HG02885 (cell line): Measurements from ENCODE around the gene ZNF668.
A peak's percentile ranks its signal among the peaks of the same experiment; 100 is the strongest.

ENCODE experiments used
- ATAC-seq: cut with Tn5 transposase; IDR thresholded peaks from one replicate; pipeline ENCODE4 v1.9.1; 2021; ENCODE audit warnings: mild to moderate bottlenecking; ENCODE audit not compliant: unreplicated experiment, poor library complexity

Gene ZNF668

DNA sequence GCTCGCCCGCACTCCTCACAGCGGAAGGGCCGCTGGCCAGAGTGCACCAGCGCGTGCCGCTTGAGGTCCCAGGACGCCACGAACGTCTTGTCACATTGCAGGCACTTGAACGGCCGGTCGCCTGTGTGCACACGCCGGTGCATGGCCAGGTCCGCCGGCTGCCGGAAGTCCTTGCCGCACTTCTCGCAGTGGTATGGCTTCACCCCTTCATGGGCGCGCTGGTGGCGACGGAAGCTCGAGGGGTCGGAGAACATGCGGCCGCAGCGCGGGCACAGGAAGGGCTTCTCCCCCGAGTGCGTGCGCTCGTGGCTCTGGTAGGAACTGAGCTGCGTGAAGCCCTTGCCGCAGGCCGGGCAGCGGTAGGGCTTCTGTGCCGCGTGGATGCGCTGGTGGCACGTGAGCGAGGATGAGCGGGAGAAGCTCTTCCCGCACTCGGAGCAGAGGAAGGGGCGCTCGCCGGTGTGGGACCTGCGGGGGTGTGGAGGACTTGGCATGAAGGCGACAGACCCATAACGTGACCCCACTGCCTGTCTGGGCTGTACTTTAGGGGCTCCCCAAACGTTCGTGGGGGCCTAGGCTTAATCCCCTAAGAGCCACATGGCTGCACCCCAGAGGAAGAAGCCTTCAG lies 12.1 kb downstream of the ZNF668 start:
- no peak for ATAC-seq

DNA sequence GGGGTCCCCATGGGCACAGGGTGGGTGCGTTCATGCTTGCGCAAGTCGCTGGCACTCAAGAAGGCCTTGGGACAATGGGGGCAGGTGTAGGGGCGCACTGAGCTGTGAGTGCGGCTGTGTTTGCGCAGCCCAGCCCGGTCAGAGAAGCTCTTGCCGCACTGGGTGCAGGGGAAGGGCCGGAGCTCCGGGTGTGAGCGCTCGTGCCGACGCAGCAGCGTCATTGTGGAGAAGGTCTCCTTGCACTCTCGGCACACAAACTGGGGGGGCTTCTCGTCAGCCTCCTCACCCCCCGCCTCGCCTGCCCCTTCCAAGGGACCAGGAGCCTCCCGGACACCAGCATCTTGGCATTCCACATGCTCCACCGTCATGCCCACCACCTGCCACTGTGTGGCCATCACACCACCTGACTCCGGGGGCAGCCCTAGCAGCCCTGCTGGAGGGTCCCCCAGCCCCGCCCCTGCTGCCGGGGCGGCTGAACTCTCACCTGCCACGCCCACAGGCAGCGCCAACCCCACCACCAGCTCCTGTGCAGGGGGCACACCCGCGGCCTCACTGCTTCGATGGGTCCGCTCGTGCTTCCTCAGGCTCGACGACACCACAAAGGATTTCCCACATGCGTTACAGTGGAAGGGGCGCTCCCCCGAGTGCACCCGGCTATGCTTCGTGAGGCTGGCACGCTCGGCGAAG lies 12.8 kb downstream of the ZNF668 start:
- no peak for ATAC-seq

DNA sequence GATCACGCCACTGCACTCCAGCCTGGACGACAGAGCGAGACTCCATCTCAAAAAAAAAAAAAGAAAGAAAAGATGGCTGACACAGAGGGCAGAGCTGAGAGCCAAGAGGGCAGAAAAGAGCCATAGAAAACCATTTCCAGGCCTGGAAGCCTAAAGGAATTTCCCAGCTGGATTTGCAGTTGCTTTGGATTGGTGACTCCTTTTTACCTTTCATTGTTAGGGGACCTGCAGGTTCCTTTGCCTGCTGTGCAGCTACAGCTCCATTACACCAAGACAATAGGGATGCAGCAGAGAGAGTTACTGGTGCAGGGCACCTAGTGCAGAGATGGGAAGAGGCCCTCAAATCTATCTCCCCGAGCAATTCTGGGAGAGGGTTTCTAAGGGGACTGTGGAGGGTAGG lies 18.4 kb downstream of the ZNF668 start:
- ATAC-seq: no peak

DNA sequence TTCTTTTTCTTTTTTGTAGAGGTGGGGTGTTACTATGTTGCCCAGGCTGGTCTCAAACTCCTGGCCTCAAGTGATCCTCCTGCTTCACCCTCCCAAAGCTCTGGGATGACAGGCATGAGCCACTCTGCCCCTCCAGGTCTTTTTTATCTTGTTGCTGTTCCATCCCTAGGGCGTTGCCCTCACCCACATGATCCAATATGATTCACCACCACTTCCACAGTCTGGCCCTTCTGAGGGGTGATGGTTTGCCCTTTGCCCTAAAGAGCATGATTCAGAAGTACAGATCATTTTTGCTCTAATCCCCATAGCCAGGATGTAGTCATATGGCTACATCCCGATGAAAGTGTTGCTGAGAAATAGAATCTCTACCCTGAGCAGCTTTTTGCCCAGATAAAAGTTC lies 21.9 kb downstream of the ZNF668 start:
- ATAC-seq: no peak

DNA sequence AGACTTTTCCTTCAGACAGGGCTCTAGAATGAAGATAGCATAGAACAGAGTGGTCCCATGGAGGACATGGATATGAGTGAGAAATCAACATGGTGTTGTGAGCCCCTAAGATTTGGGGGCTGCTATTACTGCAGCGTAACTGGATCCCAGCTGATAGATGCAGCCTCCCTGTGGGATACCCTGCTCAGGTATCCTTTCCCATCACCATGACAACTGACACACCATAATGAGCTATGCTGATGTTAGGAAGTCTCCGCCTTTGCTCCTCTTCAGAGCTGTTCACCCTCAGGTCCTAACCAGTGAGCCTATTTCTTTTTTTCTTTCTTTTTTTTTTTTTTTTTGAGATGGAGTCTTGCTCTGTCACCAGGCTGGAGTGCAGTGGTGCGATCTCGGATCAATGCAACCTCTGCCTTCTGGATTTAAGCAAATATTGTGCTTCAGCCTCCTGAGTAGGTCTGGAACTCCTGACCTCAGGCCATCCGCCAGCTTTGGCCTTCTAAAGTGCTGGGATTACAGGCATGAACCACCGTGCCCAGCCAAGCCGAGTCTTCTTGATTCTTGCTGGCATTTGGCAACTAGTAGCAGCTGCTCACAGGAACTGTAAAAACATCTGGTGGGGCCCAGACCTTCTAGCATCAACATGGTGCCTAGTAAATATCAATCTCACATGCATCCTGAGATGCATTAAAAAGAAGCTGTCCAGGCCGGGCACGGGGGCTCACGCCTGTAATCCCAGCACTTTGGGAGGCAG lies 23.6 kb downstream of the ZNF668 start:
- no peak for ATAC-seq

DNA sequence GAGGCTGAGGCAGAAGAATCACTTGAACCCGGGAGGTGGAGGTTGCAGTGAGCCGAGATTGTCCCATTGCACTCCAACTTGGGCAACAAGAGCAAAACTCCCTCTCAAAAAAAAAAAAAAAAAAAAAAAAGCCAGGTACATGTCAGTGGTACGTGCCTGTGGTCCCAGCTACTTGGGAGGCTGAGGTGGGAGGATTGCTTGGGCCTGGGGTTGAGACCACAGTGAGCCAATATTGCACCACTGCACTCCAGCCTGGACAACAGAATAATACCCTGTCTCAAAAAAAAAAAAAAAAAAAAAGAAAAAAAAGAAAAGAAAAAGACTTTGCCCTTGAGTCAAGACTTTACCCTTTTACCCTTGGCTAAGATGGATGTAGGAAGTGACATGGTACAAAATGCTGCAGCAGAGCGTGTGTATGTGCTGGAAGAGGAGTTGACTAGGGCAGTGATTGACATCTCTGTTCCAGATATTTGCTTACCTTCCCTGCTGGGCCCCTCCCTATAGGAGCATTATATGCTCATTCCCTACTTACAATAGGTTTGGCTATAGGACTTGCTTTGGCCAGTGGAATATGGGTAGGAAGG lies 30.1 kb downstream of the ZNF668 start:
- no peak for ATAC-seq

DNA sequence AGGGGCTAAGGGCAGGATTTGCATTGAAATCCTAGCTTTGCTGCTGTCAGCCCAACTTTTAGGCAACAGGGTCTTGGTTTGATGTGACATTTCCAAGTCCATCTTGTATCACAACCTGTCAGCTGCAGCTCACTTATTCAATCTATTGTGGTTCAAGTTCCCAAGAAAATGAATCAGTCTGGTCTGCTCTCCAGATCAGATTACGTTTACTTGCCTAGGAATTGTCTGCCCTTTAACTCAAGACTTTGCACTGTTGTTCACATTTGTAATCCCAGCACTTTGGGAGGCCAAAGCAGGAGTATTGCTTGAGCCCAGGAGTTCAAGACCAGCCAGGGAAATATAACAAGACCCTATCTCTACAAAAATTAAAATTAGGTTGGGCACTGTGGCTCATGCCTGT lies 30.7 kb downstream of the ZNF668 start:
- ATAC-seq: no peak

DNA sequence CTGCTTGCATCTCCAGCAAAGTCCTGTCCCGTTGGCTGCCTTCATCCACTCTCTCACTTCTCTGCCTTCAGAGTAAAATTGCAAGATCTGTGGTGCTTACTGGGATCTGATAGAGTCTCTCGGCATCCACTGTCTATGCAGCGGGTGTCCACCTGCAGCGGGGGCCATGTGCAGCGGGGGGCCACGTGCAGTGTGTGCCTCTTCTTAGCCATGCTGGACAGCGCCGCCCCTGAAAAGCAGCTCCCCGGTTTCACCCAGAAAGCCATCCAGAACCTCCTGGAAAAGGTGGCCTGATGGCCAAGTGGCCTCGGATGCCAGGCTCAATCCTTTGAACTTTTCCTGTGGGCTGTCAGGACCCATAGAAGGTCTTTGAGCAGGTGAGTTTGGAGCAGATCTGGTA lies 31.2 kb downstream of the ZNF668 start:
- ATAC-seq: no peak

DNA sequence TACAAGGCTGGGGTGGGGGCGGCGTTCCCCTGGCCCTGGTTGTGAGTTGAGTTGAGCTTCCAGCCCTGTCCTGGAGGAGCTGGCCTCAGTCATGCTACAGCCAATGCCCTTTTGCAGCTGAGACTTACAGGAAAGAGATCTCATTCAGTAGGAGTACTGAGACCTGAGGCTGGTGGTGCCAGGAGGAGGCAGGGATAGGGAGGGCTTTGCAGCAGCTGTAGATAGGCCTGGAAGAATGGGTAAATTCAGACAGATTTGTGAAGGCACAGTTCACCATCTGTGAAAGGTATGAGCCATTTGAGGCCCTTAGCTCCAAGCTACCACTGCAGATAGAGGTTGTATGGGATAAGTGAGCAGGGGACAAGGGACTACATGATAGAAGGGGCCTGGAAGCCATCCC lies 35.0 kb downstream of the ZNF668 start:
- no peak for ATAC-seq

DNA sequence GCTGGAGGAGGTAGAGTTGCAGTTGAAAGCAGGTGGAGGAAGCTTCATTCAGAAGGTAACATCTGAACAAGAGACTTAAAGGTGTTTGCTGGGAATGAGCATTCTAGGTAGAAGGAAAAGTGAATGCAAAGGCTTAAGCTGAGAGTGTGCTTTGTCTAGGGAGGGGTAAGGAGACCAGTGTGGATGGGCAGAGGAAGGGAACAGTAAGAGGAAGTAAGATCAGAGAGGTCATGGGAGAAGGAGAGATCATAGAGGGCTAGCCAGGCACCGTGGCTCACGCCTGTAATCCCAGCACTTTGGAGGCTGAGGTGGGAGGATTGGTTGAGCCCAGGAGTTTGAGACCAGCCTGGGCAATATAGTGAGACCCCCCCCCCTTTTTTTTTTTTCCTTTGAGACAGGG lies 37.3 kb downstream of the ZNF668 start:
- no peak for ATAC-seq

DNA sequence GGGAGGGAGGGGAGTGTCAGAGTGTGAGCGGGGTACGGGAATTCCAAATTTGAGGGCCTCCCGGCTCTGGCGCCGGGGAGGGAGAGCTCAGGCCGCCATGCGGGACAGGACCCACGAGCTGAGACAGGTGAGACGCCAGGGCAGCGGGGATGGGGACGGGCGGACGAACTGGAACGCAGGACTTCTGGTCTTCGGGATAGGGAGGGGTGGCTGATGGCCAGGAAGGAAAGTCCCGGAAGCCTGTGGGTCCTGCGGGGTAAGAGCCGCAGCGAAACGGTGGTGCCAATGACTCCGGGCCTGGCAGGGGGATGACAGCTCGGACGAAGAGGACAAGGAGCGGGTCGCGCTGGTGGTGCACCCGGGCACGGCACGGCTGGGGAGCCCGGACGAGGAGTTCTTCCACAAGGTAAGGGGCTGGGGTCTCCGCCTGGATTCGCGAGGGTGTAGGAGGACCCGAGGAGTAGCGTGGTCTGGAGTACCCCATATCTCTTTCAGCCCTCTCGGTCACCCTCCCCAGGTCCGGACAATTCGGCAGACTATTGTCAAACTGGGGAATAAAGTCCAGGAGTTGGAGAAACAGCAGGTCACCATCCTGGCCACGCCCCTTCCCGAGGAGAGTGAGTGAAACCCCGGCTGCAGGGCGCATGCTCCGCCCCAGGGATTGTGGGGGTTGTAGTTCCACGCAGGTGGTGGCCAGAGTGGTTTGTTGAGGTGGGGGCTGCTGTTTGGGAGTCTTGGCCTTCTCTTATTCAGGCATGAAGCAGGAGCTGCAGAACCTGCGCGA lies 40.1 kb downstream of the ZNF668 start:
- ATAC-seq: peak; percentile 51

DNA sequence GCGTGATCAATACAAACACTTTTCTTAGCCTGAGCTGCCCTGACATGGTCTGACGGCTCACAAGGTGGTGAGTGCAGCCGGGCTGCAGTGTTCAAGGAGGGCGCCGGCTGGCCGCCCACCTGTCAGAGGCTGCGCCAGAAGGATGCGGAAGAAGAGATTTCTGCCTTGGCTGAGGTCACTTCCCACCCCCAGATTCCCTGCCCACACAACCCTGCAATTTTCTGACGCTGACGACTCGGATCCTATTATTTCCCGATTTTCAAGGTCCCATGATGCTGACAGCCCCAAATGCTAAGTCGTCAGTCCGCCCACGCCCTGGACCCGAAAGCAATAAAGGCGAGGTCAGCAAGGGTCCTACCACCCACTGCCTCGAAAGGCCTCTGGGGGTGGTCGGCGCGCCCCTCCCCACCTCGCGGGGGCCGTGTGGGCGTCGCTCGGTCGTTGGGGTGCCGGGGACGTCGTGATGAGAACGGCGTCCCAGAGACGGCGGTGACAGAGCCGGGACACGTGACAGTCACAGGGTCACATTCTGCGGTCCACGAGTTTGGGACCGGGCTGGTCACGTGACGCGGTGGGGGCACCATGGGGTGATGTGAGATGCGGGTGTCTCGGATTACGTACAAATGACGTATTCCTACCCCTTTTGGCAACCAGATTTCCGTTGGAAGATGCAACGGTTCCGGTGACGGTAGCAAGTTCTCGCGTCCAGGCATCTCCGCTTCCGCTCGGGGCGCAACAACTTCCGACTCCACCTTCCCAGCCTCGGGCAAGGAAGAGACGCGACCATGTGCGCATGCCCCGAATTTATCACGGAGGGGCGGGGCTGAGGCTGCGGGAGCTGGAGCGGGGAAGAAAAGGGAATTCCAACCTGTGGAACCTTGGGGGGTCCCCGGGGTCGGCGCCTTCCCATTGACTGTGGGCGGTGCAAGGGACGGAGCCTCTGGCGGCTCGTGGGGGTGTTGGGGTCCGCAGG lies 41.0 kb downstream of the ZNF668 start, which contains the start of gene STX4:
Gene STX4, plus strand, starts transcription at position 823 of the 973 bp plus-strand sequence. CDS start 248 bp downstream, outside the sequence.
- peak; percentile 84 for ATAC-seq

DNA sequence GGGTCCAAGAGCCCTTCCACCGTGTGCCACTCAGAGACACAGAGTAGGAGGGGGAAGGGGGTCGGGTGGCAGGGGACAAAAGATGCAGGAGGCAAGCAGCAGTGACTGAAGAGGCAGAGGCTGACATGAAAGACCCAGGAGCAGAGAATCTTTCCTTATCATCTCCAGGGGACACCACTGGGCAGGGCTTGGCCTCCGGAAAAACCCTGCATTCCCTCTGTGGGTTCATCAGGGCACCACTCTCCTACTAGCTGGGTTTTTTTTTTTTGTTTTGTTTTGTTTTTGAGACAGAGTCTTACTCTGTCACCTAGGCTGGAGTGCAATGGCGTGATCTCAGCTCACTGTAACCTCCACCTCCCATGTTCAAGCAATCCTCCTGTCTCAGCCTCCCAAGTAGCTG lies 42.8 kb downstream of the ZNF668 start:
- ATAC-seq: no peak

DNA sequence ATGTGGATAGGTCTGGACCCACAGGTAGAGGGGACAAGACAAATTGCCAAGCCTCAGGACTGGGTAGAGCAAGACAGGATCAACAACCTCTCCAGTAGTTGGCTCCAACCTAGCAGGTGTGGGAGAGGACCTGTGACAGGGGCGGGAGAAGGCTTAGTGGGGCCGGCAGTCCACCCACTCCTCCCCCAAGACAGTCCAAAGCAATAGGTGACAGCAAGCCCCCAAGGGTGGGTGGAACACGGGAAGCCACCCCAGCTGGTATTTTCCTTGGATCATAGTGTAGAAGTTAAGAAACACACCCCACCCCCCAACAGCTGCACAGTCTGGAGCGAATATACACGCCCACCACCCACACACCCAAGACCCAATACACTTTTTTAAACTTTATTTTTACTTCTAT lies 44.8 kb downstream of the ZNF668 start:
- ATAC-seq: no peak

DNA sequence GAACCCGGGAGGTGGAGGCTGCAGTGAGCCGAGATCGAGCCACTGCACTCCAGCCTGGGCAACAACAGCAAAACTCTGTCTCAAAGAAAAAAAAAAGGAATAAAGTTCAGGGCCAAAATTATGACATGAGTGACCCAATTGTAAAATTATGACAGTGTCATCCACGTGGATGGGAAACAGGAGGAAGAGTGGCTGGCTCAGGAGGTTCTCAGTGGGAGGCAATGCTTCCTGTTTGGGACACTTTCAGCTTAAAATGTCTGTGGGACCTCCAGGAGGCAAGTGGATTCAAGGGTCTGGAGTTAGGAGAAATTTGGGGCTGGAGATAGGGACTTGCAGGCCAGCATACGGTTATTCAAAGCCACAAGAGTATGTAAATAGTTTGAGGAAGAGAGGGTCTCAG lies 48.7 kb downstream of the ZNF668 start:
- no peak for ATAC-seq

DNA sequence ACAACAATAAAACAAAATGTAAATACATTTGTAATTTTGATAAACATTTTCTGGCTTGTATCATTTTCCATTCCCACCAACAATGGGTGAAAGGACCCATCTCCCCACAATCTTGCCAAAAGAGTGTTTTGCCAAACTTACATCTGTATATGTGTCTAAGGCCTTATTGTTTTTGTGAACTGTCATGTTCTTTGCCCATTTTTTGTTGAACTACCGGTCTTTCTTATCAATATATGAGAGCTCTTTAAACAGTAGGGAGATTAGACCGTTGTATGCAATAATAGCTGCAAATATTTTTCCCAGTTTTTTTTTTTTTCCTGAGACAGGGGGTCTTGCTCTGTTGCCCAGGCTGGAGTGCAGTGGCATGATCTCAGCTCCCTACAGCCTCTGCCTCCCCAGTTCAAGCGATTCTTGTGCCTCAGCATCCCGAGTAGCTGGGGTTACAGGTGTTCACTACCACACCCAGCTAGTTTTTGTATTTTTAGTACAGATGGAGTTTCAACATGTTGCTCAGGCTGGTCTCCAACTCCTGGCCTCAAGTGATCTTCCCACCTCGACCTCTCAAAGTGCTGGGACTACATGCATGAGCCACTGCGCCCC lies 50.3 kb downstream of the ZNF668 start:
- ATAC-seq: no peak

DNA sequence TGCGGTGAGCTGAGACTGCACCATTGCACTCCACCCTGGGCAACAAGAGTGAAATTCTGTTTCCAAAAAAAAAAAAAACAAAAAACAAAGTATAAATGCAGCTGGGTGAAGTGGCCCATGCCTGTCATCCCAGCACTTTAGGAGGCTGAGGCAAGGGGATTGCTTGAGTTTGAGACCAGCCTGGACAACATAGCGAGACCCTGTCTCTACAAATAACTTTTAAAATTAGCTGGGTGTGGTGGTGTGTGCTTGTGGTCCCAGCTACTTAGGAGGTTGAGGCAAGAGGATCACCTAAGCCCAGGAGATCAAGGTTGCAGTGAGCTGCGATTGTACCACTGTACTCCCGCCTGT lies 50.8 kb downstream of the ZNF668 start:
- no peak for ATAC-seq

DNA sequence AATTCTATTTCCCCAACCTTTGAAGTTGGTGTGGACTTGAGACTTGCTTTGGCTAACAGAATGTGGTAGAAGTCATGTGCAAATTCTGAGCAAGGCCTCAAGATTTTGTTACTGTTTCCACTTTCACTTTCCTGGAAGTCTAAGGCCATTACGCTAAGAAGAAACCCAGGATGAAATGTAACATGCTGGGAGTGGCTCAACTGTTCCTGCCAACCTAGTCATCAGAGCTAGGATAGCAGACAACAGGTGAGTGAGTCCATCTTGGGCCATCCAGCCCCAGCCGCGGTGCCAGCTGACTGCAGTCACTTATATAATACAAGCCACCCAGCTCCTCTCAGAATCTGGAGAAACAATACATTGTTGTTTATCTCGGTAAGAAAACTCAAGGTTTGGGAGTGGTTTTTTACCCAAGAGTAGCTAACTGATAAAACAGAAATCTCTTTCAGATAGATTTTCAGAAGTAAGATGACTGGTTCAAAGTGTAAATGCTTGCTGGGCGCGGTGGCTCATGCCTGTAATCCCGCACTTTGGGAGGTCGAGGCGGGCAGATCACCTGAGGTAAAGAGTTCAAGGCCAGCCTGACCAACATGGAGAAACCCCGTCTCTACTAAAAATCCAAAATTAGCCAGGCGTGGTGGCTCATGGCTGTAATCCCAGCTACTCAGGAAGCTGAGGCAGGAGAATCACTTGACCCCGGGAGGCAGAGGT lies 51.3 kb downstream of the ZNF668 start:
- no peak for ATAC-seq
